K562 (cell line): ENCODE data around the gene CDKN2C. TPM values are rescaled to one million over a fixed set of nuclear protein-coding genes. Genes with fewer than 3 reads are reported as not detected.

Source experiments
- ATAC-seq: fragments of 200-7000 bp; cut with Tn5 transposase; 3 replicates; pipeline ENCODE4 v1.9.1; 2020; ENCODE audit warnings: moderate library complexity
- BruUV-seq: library from RNA; stranded (reverse); fragments of 400-500 nt; replicated peaks from 2 replicates; lab custom pipeline; 2021; lab: Mats Ljungman, UMichigan
- CTCF ChIA-PET: fragments of 300-600 bp; formaldehyde crosslinking; extraction: SDS; loops from one replicate; lab custom pipeline; 2021; ENCODE audit warnings: low intra/inter-chr PET ratio; lab: Yijun Ruan, JAX
- POLR2A ChIA-PET: fragments of 300-600, 350-650 bp; sonication (Branson Sonifier 250); formaldehyde crosslinking; extraction: SDS; loops from one replicate; lab custom pipeline; 2021; ENCODE audit warnings: antibody characterized with exemption, inconsistent platforms; lab: Yijun Ruan, JAX
- DNase-seq, 4 experiments: peaks; one replicate each; pipeline versions ENCODE4 v3.0.0 to v3.0.0-alpha.2; 2011 to 2018; ENCODE audit warnings: low spot score in 3 of 4, mixed read lengths in 3 of 4; ENCODE audit errors: extremely low read depth in 1 of 4
- FAIRE-seq: peaks from 2 replicates; lab custom pipeline; 2011; peaks lifted over from hg19 to GRCh38; lab: Jason Lieb, UNC
- H2AFZ ChIP-seq: 2 replicates; pipeline ENCODE4 v1.6.0; 2011; ENCODE audit warnings: low read depth, low read length, control low read depth, inconsistent platforms
- H3K27ac ChIP-seq: fragments of 200-600 bp; 3 replicates; pipeline ENCODE4 v1.8.0; 2011; ENCODE audit warnings: low read depth, mild to moderate bottlenecking, control low read depth, inconsistent platforms, low read length, moderate library complexity, mixed read lengths; ENCODE audit errors: extremely low read depth
- H3K27me3 ChIP-seq, 2 experiments: fragments of 300-600 bp in 1 of 2; 2 replicates in 1 of 2; 3 replicates in 1 of 2; pipeline versions ENCODE4 v1.6.0 to v1.8.0; 2011; ENCODE audit warnings: inconsistent platforms in 2 of 2, low read length in 2 of 2, mild to moderate bottlenecking in 1 of 2, mixed read lengths in 1 of 2, moderate library complexity in 1 of 2; ENCODE audit not compliant: control insufficient read depth in 2 of 2, insufficient read depth in 2 of 2
- H3K36me3 ChIP-seq: fragments of 300-600 bp; 3 replicates; pipeline ENCODE4 v1.8.0; 2011; ENCODE audit warnings: mild to moderate bottlenecking, low read length, inconsistent platforms; ENCODE audit not compliant: control insufficient read depth, insufficient read depth
- H3K4me1 ChIP-seq, 2 experiments: fragments of 200-600 bp in 1 of 2; replicated peaks in 1 of 2; 2 replicates in 1 of 2; 3 replicates in 1 of 2; pipeline versions ENCODE4 v1.5.1 to v1.8.0; 2011; ENCODE audit warnings: inconsistent platforms in 2 of 2, low read length in 2 of 2, mild to moderate bottlenecking in 1 of 2, mixed read lengths in 1 of 2, moderate library complexity in 1 of 2; ENCODE audit not compliant: control insufficient read depth in 2 of 2, insufficient read depth in 2 of 2
- H3K4me2 ChIP-seq: 2 replicates; pipeline ENCODE4 v1.6.1; 2011; ENCODE audit warnings: low read length, control low read depth, inconsistent platforms, mixed read lengths; ENCODE audit not compliant: insufficient read depth
- H3K4me3 ChIP-seq: fragments of 200-600 bp; sonication (generic), shearing (Covaris generic); 2 replicates; pipeline ENCODE4 v1.5.1; 2016; ENCODE audit warnings: control low read depth, inconsistent platforms
- H3K79me2 ChIP-seq: fragments of 200-600 bp; 3 replicates; pipeline ENCODE4 v1.8.0; 2011; ENCODE audit warnings: low read length, inconsistent platforms; ENCODE audit not compliant: control insufficient read depth, insufficient read depth
- H3K9ac ChIP-seq, 2 experiments: 2 replicates each; pipeline versions ENCODE4 v1.6.0 to v1.6.1; 2011; ENCODE audit warnings: low read depth in 2 of 2, low read length in 2 of 2, control low read depth in 1 of 2, inconsistent platforms in 1 of 2, mild to moderate bottlenecking in 1 of 2, mixed read lengths in 1 of 2; ENCODE audit not compliant: insufficient read depth in 1 of 2
- H3K9me1 ChIP-seq: one replicate; pipeline ENCODE4 v1.6.0; 2011; ENCODE audit warnings: inconsistent platforms, mild to moderate bottlenecking, low read length, moderate library complexity; ENCODE audit not compliant: control insufficient read depth, insufficient read depth
- H3K9me3 ChIP-seq: replicated peaks from 2 replicates; pipeline ENCODE4 v1.5.1; 2011; ENCODE audit warnings: low read depth, low read length, inconsistent platforms; ENCODE audit not compliant: control insufficient read depth, insufficient read depth
- H4K20me1 ChIP-seq: replicated peaks from 2 replicates; pipeline ENCODE4 v1.6.1; 2011; ENCODE audit warnings: low read length, inconsistent platforms, mixed read lengths; ENCODE audit not compliant: control insufficient read depth, insufficient read depth
- BCOR ChIP-seq: fragments of 450-650 bp; IDR thresholded peaks from 2 replicates; pipeline ENCODE4 v1.6.1; 2016
- CBX5 ChIP-seq: IDR thresholded peaks from 2 replicates; pipeline ENCODE4 v1.6.1; 2014; ENCODE audit warnings: low read depth, borderline replicate concordance
- ETV6 ChIP-seq, 3 experiments: fragments of 150-350 bp in 1 of 3; sonication (generic) in 1 of 3; formaldehyde crosslinking in 1 of 3; IDR thresholded peaks; 2 replicates each; pipeline versions ENCODE4 v1.6.1 to v1.8.0; 2014 to 2022; ENCODE audit warnings: borderline replicate concordance in 2 of 3, low read depth in 2 of 3, antibody characterized with exemption in 1 of 3, low read length in 1 of 3, mild to moderate bottlenecking in 1 of 3, missing genetic modification reagents in 1 of 3
- FOXJ2 ChIP-seq: fragments of 200-800 bp; sonication (Bioruptor generic); IDR thresholded peaks from 2 replicates; pipeline ENCODE4 v1.6.1; 2016; ENCODE audit warnings: missing genetic modification characterization, missing compliant biosample characterization
- GTF2E2 ChIP-seq: fragments of 200-800 bp; sonication (Bioruptor generic); IDR thresholded peaks from 2 replicates; pipeline ENCODE4 v1.6.1; 2016; ENCODE audit warnings: missing genetic modification characterization, missing compliant biosample characterization
- HMG20A ChIP-seq: fragments of 450-650 bp; formaldehyde crosslinking; conservative IDR thresholded peaks from 2 replicates; pipeline ENCODE4 v1.4.0; 2020; ENCODE audit warnings: mild to moderate bottlenecking, mixed read lengths
- KDM1A ChIP-seq, 2 experiments: fragments of 450-650 bp; IDR thresholded peaks; 2 replicates each; pipeline ENCODE4 v1.6.1; 2016; ENCODE audit warnings: mild to moderate bottlenecking in 2 of 2
- LARP7 ChIP-seq: fragments of 450-650 bp; IDR thresholded peaks from 2 replicates; pipeline ENCODE4 v1.6.1; 2016
- MTF1 ChIP-seq: fragments of 250-450 bp; sonication (Bioruptor Pico); IDR thresholded peaks from 2 replicates; pipeline ENCODE4 v1.9.0; 2021; ENCODE audit warnings: moderate library complexity, mild to moderate bottlenecking, inconsistent platforms, borderline replicate concordance
- NFRKB ChIP-seq: fragments of 450-650 bp; IDR thresholded peaks from 2 replicates; pipeline ENCODE4 v1.6.1; 2016; ENCODE audit warnings: low read depth
- PHF21A ChIP-seq: fragments of 450-650 bp; IDR thresholded peaks from 2 replicates; pipeline ENCODE4 v1.6.1; 2017; ENCODE audit warnings: low read depth, borderline replicate concordance
- POLR2AphosphoS5 ChIP-seq: IDR thresholded peaks from 2 replicates; pipeline ENCODE4 v1.6.1; 2011; ENCODE audit warnings: mild to moderate bottlenecking, low read depth, low read length, moderate library complexity; ENCODE audit not compliant: control insufficient read depth, insufficient read depth
- SMAD1 ChIP-seq: fragments of 150-350 bp; IDR thresholded peaks from 2 replicates; pipeline ENCODE4 v1.6.1; 2014; ENCODE audit warnings: low read length, low read depth; ENCODE audit not compliant: partially characterized antibody
- ZBTB1 ChIP-seq: sonication (generic); formaldehyde crosslinking; IDR thresholded peaks from 2 replicates; pipeline ENCODE4 v1.8.1; 2023; ENCODE audit warnings: missing genetic modification reagents, low read depth, mild to moderate bottlenecking, borderline replicate concordance
- ZBTB8A ChIP-seq: fragments of 450-650 bp; IDR thresholded peaks from 2 replicates; pipeline ENCODE4 v1.6.1; 2018; ENCODE audit warnings: mild to moderate bottlenecking, moderate library complexity; ENCODE audit not compliant: partially characterized antibody
- ZC3H4 ChIP-seq: sonication (generic); formaldehyde crosslinking; IDR thresholded peaks from 2 replicates; pipeline ENCODE4 v1.9.0; 2021; ENCODE audit warnings: missing genetic modification reagents, borderline replicate concordance
- ZFP36 ChIP-seq: fragments of 150-350 bp; IDR thresholded peaks from 2 replicates; pipeline ENCODE4 v1.6.1; 2018; ENCODE audit warnings: low read length, low read depth; ENCODE audit not compliant: partially characterized antibody
- ZNF165 ChIP-seq: fragments of 250-450 bp; sonication (Bioruptor Pico); IDR thresholded peaks from 2 replicates; pipeline ENCODE4 v1.4.0; 2020; ENCODE audit warnings: borderline replicate concordance
- ZNF253 ChIP-seq: fragments of 250-450 bp; sonication (Bioruptor Pico); conservative IDR thresholded peaks from 2 replicates; pipeline ENCODE4 v1.6.1; 2021; ENCODE audit warnings: mild to moderate bottlenecking
- WGBS: fragments of 100-300 bp; shearing (Covaris generic); methylation state at CpG from one replicate; pipeline ENCODE4 v1.1.6; 2016; ENCODE audit warnings: low coverage, mixed read lengths; ENCODE audit not compliant: insufficient coverage; ENCODE audit errors: missing lambda C conversion rate; 5-methylcytosine and 5-hydroxymethylcytosine counted together
- in situ Hi-C: fragments of 300-500 bp; cut with MboI; formaldehyde crosslinking; loops from 4 replicates; pipeline ENCODE4 v1.15.0; 2018; ENCODE audit warnings: inconsistent platforms, mixed read lengths
- intact Hi-C: fragments of 100-400 bp; cut with micrococcal nuclease; formaldehyde crosslinking; loops from 2 replicates; pipeline ENCODE4 v1.14.2; 2022
- polyA plus RNA-seq, 8 experiments: library from polyadenylated mRNA; depleted of rRNA in 4 of 8; stranded (reverse) in 5 of 8; unstranded in 3 of 8; fragments of >200 nt; fragmentation: Nextera tagmentation in 2 of 8; fragmentation: Illumina TruSeq in 1 of 8; extraction: Ambion mirVana in 2 of 8; extraction: Trizol in 1 of 8; gene quantifications; 2 replicates each; pipeline versions ENCODE4 v1.2.1 to v1.2.3, GENCODE V29; 2011 to 2014; ENCODE audit warnings: inconsistent platforms in 1 of 8, missing spikeins in 1 of 8
- total RNA-seq, 7 experiments: library from RNA; depleted of rRNA in 6 of 7; stranded (reverse); fragments of >200 nt in 6 of 7; fragmentation: Illumina TruSeq in 2 of 7; extraction: Trizol in 2 of 7; gene quantifications; 2 replicates each; pipeline versions ENCODE4 v1.2.1 to v1.2.3, GENCODE V29; 2011 to 2021; ENCODE audit warnings: low replicate concordance in 1 of 7
- TF ChIP-seq, protein P1 (sequence below): fragments of 450-650 bp; IDR thresholded peaks from 2 replicates; pipeline ENCODE4 v1.6.1; 2016; ENCODE audit warnings: low read depth, mild to moderate bottlenecking, moderate library complexity
- TF ChIP-seq, protein P2 (sequence below): sonication (generic); formaldehyde crosslinking; IDR thresholded peaks from 2 replicates; pipeline ENCODE4 v1.8.1; 2023; ENCODE audit warnings: mild to moderate bottlenecking, missing genetic modification reagents

CDKN2C gene
- total and polyA plus RNA-seq, 9 of the 15 experiments (the other 6 are each of a cell fraction or from before 2014, with no cell fraction given): 11.9 to 74.3 (median 45.9) TPM

DNA sequence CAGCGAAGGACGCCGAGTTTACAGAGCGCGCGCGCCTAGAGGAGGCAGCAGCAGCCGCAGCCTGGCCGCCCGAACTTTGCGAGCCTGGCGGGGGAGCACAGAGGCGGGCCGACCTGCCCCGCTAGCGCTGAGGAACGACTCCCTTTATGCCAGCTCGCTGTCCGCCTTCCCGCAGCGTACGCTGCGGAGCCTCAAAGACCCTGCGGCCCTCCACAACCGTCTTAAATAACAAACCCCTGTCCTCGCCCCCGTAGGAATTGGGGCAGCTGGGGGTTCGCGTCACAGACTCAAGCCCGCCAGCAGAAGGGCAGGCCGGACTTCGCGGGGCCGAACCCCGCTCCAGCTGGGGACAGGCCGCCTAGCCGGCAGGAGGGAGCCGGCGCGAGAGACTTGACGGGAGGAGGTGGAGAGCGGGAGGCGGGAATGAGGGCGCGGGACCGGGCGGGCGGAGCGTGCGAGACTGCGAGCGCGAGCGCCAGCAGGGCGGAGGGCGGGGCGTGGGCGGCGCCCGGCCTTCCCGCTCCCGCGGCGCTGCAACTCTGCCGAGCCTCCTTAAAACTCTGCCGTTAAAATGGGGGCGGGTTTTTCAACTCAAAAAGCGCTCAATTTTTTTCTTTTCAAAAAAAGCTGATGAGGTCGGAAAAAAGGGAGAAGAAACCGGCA, 1.8 kb upstream of the CDKN2C start:
- peak; percentile 75 for ATAC-seq
- TSS peak; percentile 72 for BruUV-seq
- intact Hi-C loops: loop anchor here (1.0 to 10.0 kb wide), 4 partner anchors 8 to 193 kb away; partner anchors contain the start of gene FAF1
- TF ChIP-seq ZNF253 (CRISPR knock-in tag): no peak
- peak; percentile 46; the same call in 1 of the 2 replicates for TF ChIP-seq CBX5
- peak; percentile 55; the same call in 1 of the 2 replicates for TF ChIP-seq PHF21A
- TF ChIP-seq ETV6 (IDR thresholded peaks at IDR 0.05; ENCODE audit: borderline replicate concordance in 1 of 2, low read depth in 2 of 2, low read length in 1 of 2): no peak
- no peak for TF ChIP-seq ETV6 (CRISPR knock-in tag; IDR thresholded peaks at IDR 0.05; ENCODE audit: borderline replicate concordance)
- no peak for TF ChIP-seq LARP7
- TF ChIP-seq GTF2E2 (tag): peak; percentile 94
- no peak for TF ChIP-seq ZNF165 (CRISPR knock-in tag)
- no peak for TF ChIP-seq FOXJ2 (tag)
- TF ChIP-seq, protein P1, sequence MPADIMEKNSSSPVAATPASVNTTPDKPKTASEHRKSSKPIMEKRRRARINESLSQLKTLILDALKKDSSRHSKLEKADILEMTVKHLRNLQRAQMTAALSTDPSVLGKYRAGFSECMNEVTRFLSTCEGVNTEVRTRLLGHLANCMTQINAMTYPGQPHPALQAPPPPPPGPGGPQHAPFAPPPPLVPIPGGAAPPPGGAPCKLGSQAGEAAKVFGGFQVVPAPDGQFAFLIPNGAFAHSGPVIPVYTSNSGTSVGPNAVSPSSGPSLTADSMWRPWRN: no peak
- TF ChIP-seq POLR2AphosphoS5: peak; percentile 65; the same call in 1 of the 2 replicates
- no peak for TF ChIP-seq MTF1 (CRISPR knock-in tag)
- TF ChIP-seq BCOR: peak; percentile 45
- TF ChIP-seq HMG20A (CRISPR knock-in tag): no peak
- no peak for TF ChIP-seq KDM1A (IDR thresholded peaks at IDR 0.05)
- no peak for TF ChIP-seq ZBTB8A
- TF ChIP-seq ZFP36: no peak
- no peak for TF ChIP-seq NFRKB
- TF ChIP-seq, protein P2, sequence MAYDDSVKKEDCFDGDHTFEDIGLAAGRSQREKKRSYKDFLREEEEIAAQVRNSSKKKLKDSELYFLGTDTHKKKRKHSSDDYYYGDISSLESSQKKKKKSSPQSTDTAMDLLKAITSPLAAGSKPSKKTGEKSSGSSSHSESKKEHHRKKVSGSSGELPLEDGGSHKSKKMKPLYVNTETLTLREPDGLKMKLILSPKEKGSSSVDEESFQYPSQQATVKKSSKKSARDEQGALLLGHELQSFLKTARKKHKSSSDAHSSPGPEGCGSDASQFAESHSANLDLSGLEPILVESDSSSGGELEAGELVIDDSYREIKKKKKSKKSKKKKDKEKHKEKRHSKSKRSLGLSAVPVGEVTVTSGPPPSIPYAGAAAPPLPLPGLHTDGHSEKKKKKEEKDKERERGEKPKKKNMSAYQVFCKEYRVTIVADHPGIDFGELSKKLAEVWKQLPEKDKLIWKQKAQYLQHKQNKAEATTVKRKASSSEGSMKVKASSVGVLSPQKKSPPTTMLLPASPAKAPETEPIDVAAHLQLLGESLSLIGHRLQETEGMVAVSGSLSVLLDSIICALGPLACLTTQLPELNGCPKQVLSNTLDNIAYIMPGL: peak; percentile 93
- no peak for TF ChIP-seq ZC3H4
- peak; percentile 95 for TF ChIP-seq ZBTB1 (CRISPR knock-in tag)
- TF ChIP-seq SMAD1: no peak

More for the DNA sequence above, 1.8 kb upstream of the CDKN2C start:
- H3K4me1 ChIP-seq: peaks cover 3 to 15% of the 10 kb centered on the region in 2 experiments; a peak in 3 of 5 replicates
- H3K27ac ChIP-seq: peak overlapping the region; percentile 92
- H3K79me2 ChIP-seq: peaks cover 60% of the 10 kb centered on the region
- under 1% methylated on average over 46 of the region's 70 CpGs for WGBS
- 0 out of 2 replicates have a peak, but pooled peaks cover 3% of the 10 kb centered on the region for H4K20me1 ChIP-seq
- no peaks in the 10 kb centered on the region for H3K9me3 ChIP-seq
- H2AFZ ChIP-seq: peak overlapping the region; percentile 90
- H3K27me3 ChIP-seq: no peaks in the 10 kb centered on the region
- FAIRE-seq (peak; percentile 11), DNase-seq (peak; percentile 93 to 97 (median 96))
- in situ Hi-C loops: no loop called here
- ChIA-PET CTCF (interaction anchor here (0.5 to 1.0 kb wide), 2 partner anchors 26 to 95 kb away, joined by 3 to 5 read pairs; no protein-coding TSS in a partner anchor), POLR2A (interaction anchor here (0.5 to 4.3 kb wide), 10 partner anchors 8 to 1061 kb away, joined by 3 to 65 read pairs (median 4); partner anchors contain the start of gene FAF1)
- peak overlapping the region; percentile 94 to 95 for H3K9ac ChIP-seq
- peaks cover under 1% of the 10 kb centered on the region; the same call in 1 of the 3 replicates for H3K36me3 ChIP-seq
- H3K9me1 ChIP-seq: no peaks in the 10 kb centered on the region
- H3K4me3 ChIP-seq: peak overlapping the region; percentile 78
- peak overlapping the region; percentile 98 for H3K4me2 ChIP-seq
